ENCODE measurements around the gene FLOT2. TPM values are rescaled to one million over a fixed set of nuclear protein-coding genes. Genes with fewer than 3 reads are reported as not detected.
A peak's percentile ranks its signal among the peaks of the same experiment; 100 is the strongest.

The FLOT2 gene
- total and polyA plus RNA-seq, 10 of the 15 experiments (the other 5 are each of a cell fraction or from before 2014, with no cell fraction given), result 56.8 to 302 (median 149) TPM

DNA sequence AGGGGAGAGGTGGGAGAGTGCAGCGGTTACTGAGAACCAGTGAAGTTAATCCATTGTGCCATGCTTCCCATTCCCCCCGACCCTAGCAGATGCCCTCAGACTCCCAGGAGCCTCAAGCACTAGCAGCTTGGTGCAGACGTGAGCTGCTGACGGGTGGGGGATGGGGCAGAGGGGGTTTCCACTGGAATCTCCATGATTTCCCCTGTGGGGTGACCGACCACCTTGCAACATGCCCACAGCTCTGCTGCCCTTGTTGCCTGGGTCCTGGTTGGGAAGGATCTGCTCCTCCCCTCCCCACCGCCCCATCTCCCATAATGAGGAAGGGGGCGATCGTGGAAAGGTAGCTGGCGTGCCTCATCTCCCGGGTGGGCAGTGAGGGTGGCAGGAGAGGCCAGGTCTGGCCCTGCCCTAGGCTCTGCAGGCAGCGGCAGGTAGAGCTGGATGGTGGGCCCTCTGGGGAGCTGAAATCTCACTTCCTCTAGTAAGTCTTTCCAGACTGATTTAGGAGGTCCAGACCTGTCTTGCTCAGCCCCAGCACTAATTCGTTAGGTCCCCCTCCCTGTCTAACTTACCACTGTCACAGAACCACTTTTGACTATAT lies 9.6 kb downstream of the FLOT2 start:
- in situ Hi-C loops (cut with MboI), result loop anchor here (25.0 kb wide), 1 partner anchor 1401 kb away; no protein-coding TSS in a partner anchor
- FAIRE-seq, result peak; percentile 52
- ATAC-seq, result peak; percentile 73
- peaks cover 46% of the 10 kb centered on the region for H3K4me1 ChIP-seq (ENCODE audit: control insufficient read depth, insufficient read depth, low read length)
- H3K36me3 ChIP-seq (ENCODE audit: control insufficient read depth in 2 of 2, insufficient read depth in 2 of 2, low read length in 1 of 2), result peaks cover 0 to 9% of the 10 kb centered on the region in 2 experiments; a peak in 3 of 4 replicates
- peak overlapping the region; percentile 50 for H3K4me2 ChIP-seq (ENCODE audit: control insufficient read depth, insufficient read depth)
- SMC1A ChIA-PET (ENCODE audit: uncharacterized antibody, unreplicated experiment), result interaction anchor here (0.7 to 1.1 kb wide), 7 partner anchors 8 to 125 kb away, joined by 3 to 10 read pairs (median 4); partner anchors contain the start of genes FAM222B and FLOT2
- H2AFZ ChIP-seq (ENCODE audit: control insufficient read depth, low read depth, low read length), result no peak overlapping the region
- DNase-seq (ENCODE audit: low read depth, low spot score), result no peak
- no peak overlapping the region for H3K4me3 ChIP-seq
- H3K27ac ChIP-seq (ENCODE audit: control insufficient read depth, insufficient read depth), result no peak overlapping the region
- H3K27me3 ChIP-seq (replicated peaks in 1 of 2; ENCODE audit: control insufficient read depth in 2 of 2, insufficient read depth in 2 of 2, low read length in 1 of 2), result no peaks in the 10 kb centered on the region
- WGBS (ENCODE audit: insufficient coverage, insufficient replicate concordance, low lambda C conversion rate, missing lambda C conversion rate), result 36% methylated on average over 12 of the region's 12 CpGs
- intact Hi-C loops (cut with micrococcal nuclease; ENCODE audit: unreplicated experiment), result no loop called here
- peaks cover 3% of the 10 kb centered on the region; the same call in 1 of the 2 replicates for H3K79me2 ChIP-seq (ENCODE audit: control insufficient read depth, insufficient read depth, low read length)
- CTCF ChIA-PET, result interaction anchor here (0.5 to 1.4 kb wide), 11 partner anchors 9 to 232 kb away, joined by 3 to 7 read pairs (median 3); no protein-coding TSS in a partner anchor
- H4K20me1 ChIP-seq (ENCODE audit: control insufficient read depth, insufficient read depth), result no peaks in the 10 kb centered on the region; the same call in 1 of the 2 replicates
- RAD21 ChIA-PET (ENCODE audit: unreplicated experiment), result interaction anchor here (0.5 to 1.6 kb wide), 9 partner anchors 9 to 161 kb away, joined by 3 to 8 read pairs (median 4); partner anchors contain the start of gene FLOT2
- H3K9me3 ChIP-seq (replicated peaks; ENCODE audit: control insufficient read depth, insufficient read depth, low read length), result no peaks in the 10 kb centered on the region
- H3K9ac ChIP-seq (ENCODE audit: control insufficient read depth, insufficient read depth, low read length), result no peak overlapping the region
- POLR2A ChIA-PET, result interaction anchor here (0.5 to 2.7 kb wide), 10 partner anchors 9 to 227 kb away, joined by 3 to 9 read pairs (median 6); partner anchors contain the start of genes ERAL1, FAM222B and FLOT2
- BruUV-seq (replicated peaks), result no TSS peak
- TF ChIP-seq YY1 (IDR thresholded peaks at IDR 0.05; ENCODE audit: low read depth, low read length) (no peak), NRF1 (conservative IDR thresholded peaks at IDR 0.05; ENCODE audit: low read depth, low read length) (no peak), DPF2 (IDR thresholded peaks at IDR 0.05) (peak; percentile 62), STAT1 (conservative IDR thresholded peaks at IDR 0.05) (no peak), STAT3 (IDR thresholded peaks at IDR 0.05; ENCODE audit: low read depth, low read length) (no peak), KDM1A (IDR thresholded peaks at IDR 0.05; ENCODE audit: borderline replicate concordance) (no peak), CREB1 (IDR thresholded peaks at IDR 0.05; ENCODE audit: low read depth) (no peak), IRF4 (IDR thresholded peaks at IDR 0.05; ENCODE audit: low read depth, low read length) (no peak), CBX5 (IDR thresholded peaks at IDR 0.05; ENCODE audit: low read depth) (no peak), RBBP5 (conservative IDR thresholded peaks at IDR 0.05) (no peak), SKIL (IDR thresholded peaks at IDR 0.05; ENCODE audit: low read depth, poor library complexity, severe bottlenecking) (no peak), MEF2B (IDR thresholded peaks at IDR 0.05; ENCODE audit: partially characterized antibody, poor library complexity, severe bottlenecking) (peak; percentile 80), CBFB (IDR thresholded peaks at IDR 0.05; ENCODE audit: low read depth) (no peak), SMARCA5 (IDR thresholded peaks at IDR 0.05) (no peak), POLR2AphosphoS2 (IDR thresholded peaks at IDR 0.05; ENCODE audit: low read depth, low read length) (peak; percentile 16; the same call in 1 of the 2 replicates), MTA2 (IDR thresholded peaks at IDR 0.05; ENCODE audit: low read depth) (peak; percentile 52), CHD2 (IDR thresholded peaks at IDR 0.05; ENCODE audit: borderline replicate concordance, low read depth, low read length) (no peak), ZSCAN29 (IDR thresholded peaks at IDR 0.05) (no peak), NR2C1 (IDR thresholded peaks at IDR 0.05) (no peak), TARDBP (IDR thresholded peaks at IDR 0.05; ENCODE audit: borderline replicate concordance) (no peak), SMAD1 (IDR thresholded peaks at IDR 0.05; ENCODE audit: low read depth, partially characterized antibody) (no peak), POLR2A (IDR thresholded peaks at IDR 0.05; ENCODE audit: low read depth, low read length) (no peak), BCL11A (IDR thresholded peaks at IDR 0.05; ENCODE audit: low read depth, low read length) (0 out of 2 replicates have a peak, but pooled peaks have one; percentile 16), RB1 (IDR thresholded peaks at IDR 0.05; ENCODE audit: borderline replicate concordance) (no peak), HCFC1 (IDR thresholded peaks at IDR 0.05; ENCODE audit: low read length) (no peak)
- TF ChIP-seq, protein P1, sequence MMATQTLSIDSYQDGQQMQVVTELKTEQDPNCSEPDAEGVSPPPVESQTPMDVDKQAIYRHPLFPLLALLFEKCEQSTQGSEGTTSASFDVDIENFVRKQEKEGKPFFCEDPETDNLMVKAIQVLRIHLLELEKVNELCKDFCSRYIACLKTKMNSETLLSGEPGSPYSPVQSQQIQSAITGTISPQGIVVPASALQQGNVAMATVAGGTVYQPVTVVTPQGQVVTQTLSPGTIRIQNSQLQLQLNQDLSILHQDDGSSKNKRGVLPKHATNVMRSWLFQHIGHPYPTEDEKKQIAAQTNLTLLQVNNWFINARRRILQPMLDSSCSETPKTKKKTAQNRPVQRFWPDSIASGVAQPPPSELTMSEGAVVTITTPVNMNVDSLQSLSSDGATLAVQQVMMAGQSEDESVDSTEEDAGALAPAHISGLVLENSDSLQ (IDR thresholded peaks at IDR 0.05), result no peak

Measured in GM12878 (cell line).